ENCODE results near the gene POLD2.

GRCh38 chr7:44144426-44144967, 21.1 kb upstream of the POLD2 start:
- TF ChIP-seq POLR2AphosphoS5 (IDR thresholded peaks at IDR 0.05; ENCODE audit: low read depth, low read length) (no peak), CTCF (IDR thresholded peaks at IDR 0.05; ENCODE audit: control extremely low read depth in 1 of 3, insufficient read depth in 1 of 3, low read depth in 1 of 3, low read length in 3 of 3) (no peak), CREB1 (IDR thresholded peaks at IDR 0.05) (no peak), BRCA1 (IDR thresholded peaks at IDR 0.05; ENCODE audit: low read depth, low read length) (no peak)

Measured in H1 (cell line).